SJCRH30 (cell line): ENCODE results near the gene STBD1. TPM values are rescaled to one million over a fixed set of nuclear protein-coding genes. Genes with fewer than 3 reads are reported as not detected.
"Not testable (repeated sequence)": the region's sequence is repeated elsewhere in the genome, so short reads cannot be mapped to it uniquely, and the experiment has no call there.

Experiments
- DNase-seq, 2 experiments: peaks; one replicate each; pipeline ENCODE4 v3.0.0-alpha.2; 2015 to 2020
- H3K27ac ChIP-seq: fragments of 250-450 bp; sonication (Bioruptor Pico); 2 replicates; pipeline ENCODE4 v1.5.1; 2020; ENCODE audit warnings: mild to moderate bottlenecking, moderate library complexity
- H3K27me3 ChIP-seq: fragments of 250-450 bp; sonication (Bioruptor Pico); 2 replicates; pipeline ENCODE4 v1.5.1; 2020; ENCODE audit warnings: mild to moderate bottlenecking, moderate library complexity
- H3K36me3 ChIP-seq: fragments of 250-450 bp; sonication (Bioruptor Pico); 2 replicates; pipeline ENCODE4 v1.5.1; 2020; ENCODE audit warnings: mild to moderate bottlenecking, moderate library complexity
- H3K4me1 ChIP-seq: fragments of 250-450 bp; sonication (Bioruptor Pico); 2 replicates; pipeline ENCODE4 v1.5.1; 2020; ENCODE audit warnings: mild to moderate bottlenecking, moderate library complexity
- H3K4me3 ChIP-seq: fragments of 250-450 bp; sonication (Bioruptor Pico); 2 replicates; pipeline ENCODE4 v1.5.1; 2020; ENCODE audit warnings: mild to moderate bottlenecking, moderate library complexity
- H3K9me3 ChIP-seq: fragments of 250-450 bp; sonication (Bioruptor Pico); replicated peaks from 2 replicates; pipeline ENCODE4 v1.5.1; 2020; ENCODE audit warnings: mild to moderate bottlenecking, moderate library complexity
- total RNA-seq: library from RNA; depleted of rRNA; stranded (reverse); fragments of >200 nt; shearing (Covaris generic); gene quantifications from 2 replicates; pipeline ENCODE4 v1.2.3, GENCODE V29; 2014; rRNA removed

Gene STBD1
- total RNA-seq, 1 experiment from 2014 or later = 2.4 TPM

GRCh38 chr4:76325072-76325471 lies 18.5 kb downstream of the STBD1 start:
- DNase-seq = no peak
- H3K4me1 ChIP-seq = no peaks in the 10 kb centered on the region
- no peak overlapping the region for H3K27ac ChIP-seq
- peaks cover 20% of the 10 kb centered on the region for H3K9me3 ChIP-seq
- H3K36me3 ChIP-seq = no peaks in the 10 kb centered on the region
- no peak overlapping the region for H3K4me3 ChIP-seq
- H3K27me3 ChIP-seq = no peaks in the 10 kb centered on the region

- Histone ChIP-seq H3K4me3 (no peak overlapping the region), H3K9me3 (peaks cover 20% of the 10 kb centered on the region), H3K27me3 (no peaks in the 10 kb centered on the region), H3K4me1 (no peaks in the 10 kb centered on the region), H3K27ac (no peak overlapping the region), H3K36me3 (no peaks in the 10 kb centered on the region)
- no peak for DNase-seq
Observed at GRCh38 chr4:76326515-76326914, 20.0 kb downstream of the STBD1 start.

GRCh38 chr4:76334885-76335284 lies 28.4 kb downstream of the STBD1 start:
- no peaks in the 10 kb centered on the region for H3K36me3 ChIP-seq

GRCh38 chr4:76339364-76339763 lies 32.8 kb downstream of the STBD1 start:
- peak in 1 of 2 experiments; percentile 17 for DNase-seq

More at GRCh38 chr4:76334885-76335284, 28.4 kb downstream of the STBD1 start:
- Histone ChIP-seq H3K4me1 (no peaks in the 10 kb centered on the region), H3K4me3 (no peak overlapping the region), H3K27ac (no peak overlapping the region), H3K9me3 (no peaks in the 10 kb centered on the region; the same call in 1 of the 2 replicates), H3K27me3 (0 out of 2 replicates have a peak, but pooled peaks cover 2% of the 10 kb centered on the region)
- no peak for DNase-seq

GRCh38 chr4:76341063-76341462 lies 34.5 kb downstream of the STBD1 start:
- Histone ChIP-seq H3K4me1 (no peaks in the 10 kb centered on the region), H3K9me3 (0 out of 2 replicates have a peak, but pooled peaks cover 2% of the 10 kb centered on the region), H3K27ac (no peak overlapping the region), H3K4me3 (no peak overlapping the region), H3K36me3 (no peaks in the 10 kb centered on the region), H3K27me3 (no peaks in the 10 kb centered on the region)
- no peak for DNase-seq

More at GRCh38 chr4:76339364-76339763, 32.8 kb downstream of the STBD1 start:
- Histone ChIP-seq H3K9me3 (no peaks in the 10 kb centered on the region), H3K4me3 (no peak overlapping the region), H3K4me1 (no peaks in the 10 kb centered on the region), H3K36me3 (no peaks in the 10 kb centered on the region), H3K27me3 (no peaks in the 10 kb centered on the region), H3K27ac (no peak overlapping the region)

GRCh38 chr4:76342191-76342590 lies 35.7 kb downstream of the STBD1 start:
- no peaks in the 10 kb centered on the region for H3K36me3 ChIP-seq
- peaks cover 2% of the 10 kb centered on the region; the same call in 1 of the 2 replicates for H3K9me3 ChIP-seq
- H3K27ac ChIP-seq = no peak overlapping the region
- no peaks in the 10 kb centered on the region for H3K27me3 ChIP-seq
- no peak for DNase-seq
- H3K4me3 ChIP-seq = no peak overlapping the region
- H3K4me1 ChIP-seq = no peaks in the 10 kb centered on the region

GRCh38 chr4:76342803-76343202 lies 36.3 kb downstream of the STBD1 start:
- no peaks in the 10 kb centered on the region for H3K4me1 ChIP-seq
- peaks cover 2% of the 10 kb centered on the region; the same call in 1 of the 2 replicates for H3K9me3 ChIP-seq
- H3K36me3 ChIP-seq = no peaks in the 10 kb centered on the region
- DNase-seq = no peak
- H3K27me3 ChIP-seq = no peaks in the 10 kb centered on the region
- H3K27ac ChIP-seq = no peak overlapping the region
- no peak overlapping the region for H3K4me3 ChIP-seq

GRCh38 chr4:76354517-76355473 lies 48.3 kb downstream of the STBD1 start:
- no peak for DNase-seq

GRCh38 chr4:76357981-76358380 lies 51.4 kb downstream of the STBD1 start:
- peak in 1 of 2 experiments; percentile 30 for DNase-seq
- Histone ChIP-seq H3K36me3 (no peaks in the 10 kb centered on the region), H3K27me3 (no peaks in the 10 kb centered on the region; the same call in 1 of the 2 replicates), H3K27ac (no peak overlapping the region), H3K4me3 (no peak overlapping the region), H3K9me3 (peaks cover 9% of the 10 kb centered on the region; the same call in 1 of the 2 replicates), H3K4me1 (peaks cover 4% of the 10 kb centered on the region)

More at GRCh38 chr4:76354517-76355473, 48.3 kb downstream of the STBD1 start:
- Histone ChIP-seq H3K27ac (no peak overlapping the region), H3K9me3 (0 out of 2 replicates have a peak, but pooled peaks cover 9% of the 10 kb centered on the region), H3K4me1 (no peaks in the 10 kb centered on the region), H3K4me3 (no peak overlapping the region), H3K36me3 (no peaks in the 10 kb centered on the region), H3K27me3 (no peaks in the 10 kb centered on the region; the same call in 1 of the 2 replicates)

GRCh38 chr4:76359881-76360466 lies 53.4 kb downstream of the STBD1 start:
- H3K4me1 ChIP-seq, H3K9me3 ChIP-seq, H3K36me3 ChIP-seq, DNase-seq, H3K4me3 ChIP-seq, H3K27me3 ChIP-seq, H3K27ac ChIP-seq: not testable (repeated sequence)

Other genes starting within 250 kb of the STBD1 start
- gene ART3, start 232.0 kb upstream of the STBD1 start, total RNA-seq = 6.0 TPM in 2 replicates
- 108 and 117 TPM in 2 replicates for gene NUP54, start 158.3 kb upstream of the STBD1 start, total RNA-seq
- 97.5 and 99.4 TPM in 2 replicates for gene SCARB2, start 92.9 kb upstream of the STBD1 start, total RNA-seq
- 0.02 and 0.28 TPM in 2 replicates for gene FAM47E, start 55.0 kb upstream of the STBD1 start, total RNA-seq
- not detected in 2 replicates for gene CCDC158, start 114.4 kb downstream of the STBD1 start, total RNA-seq
- 22.8 and 23.0 TPM in 2 replicates for gene SHROOM3, start 128.5 kb downstream of the STBD1 start, total RNA-seq